Left colon (tissue), 2 donors: ENCODE data around the gene ASB4. TPM values are rescaled to one million over a fixed set of nuclear protein-coding genes. Genes with fewer than 3 reads are reported as not detected.
"Not testable (repeated sequence)": the region's sequence is repeated elsewhere in the genome, so short reads cannot be mapped to it uniquely, and the experiment has no call there.

Experiments
- ATAC-seq: fragments of 200-7000 bp; cut with Tn5 transposase; one replicate; pipeline ENCODE4 v1.9.1; 2020; ENCODE audit warnings: mild to moderate bottlenecking, moderate library complexity
- DNase-seq, 2 donors: peaks; one replicate each; pipeline ENCODE4 v3.0.0-alpha.2; 2020
- intact Hi-C, 2 donors: fragments of 100-400 bp; cut with DNase I in 1 of 2; cut with micrococcal nuclease in 1 of 2; formaldehyde crosslinking; loops; one replicate each; pipeline versions ENCODE4 v1.11.2 to v1.14.0; 2022; cut with DNase I, micrococcal nuclease
- total RNA-seq, 2 donors: library from RNA; stranded (reverse); fragmentation: NEBNext Ultra II Directional; extraction: Animal tissue kit (Norgen Biotek cat#: 25700); gene quantifications; one replicate each; pipeline ENCODE4 v1.2.1, GENCODE V29; 2021
- donor health status: DM: no; HTN: no; CAD: no.
- donor health status: DM: yes; HTN: yes; CAD: no.

Gene ASB4
- total RNA-seq, 2 donors from 2014 or later: 0.40 to 0.56 TPM

- intact Hi-C loops: loop anchor here in 1 of 2 donors (5.0 kb wide), 1 partner anchor 47 kb away; no protein-coding TSS in a partner anchor
- ATAC-seq (peak; percentile 97), DNase-seq (peak; percentile 34 to 46)
Observed at GRCh38 chr7:95545007-95545615, 59.4 kb downstream of the ASB4 start.

- intact Hi-C loops: loop anchor here in 1 of 2 donors (5.0 kb wide), 1 partner anchor 47 kb away; no protein-coding TSS in a partner anchor
- ATAC-seq: no peak
- no peak for DNase-seq
Observed at GRCh38 chr7:95545673-95546072, 59.9 kb downstream of the ASB4 start.

GRCh38 chr7:95546647-95547046, 60.9 kb downstream of the ASB4 start:
- intact Hi-C loops: loop anchor here in 1 of 2 donors (5.0 kb wide), 1 partner anchor 46 kb away; no protein-coding TSS in a partner anchor
- no peak for DNase-seq

GRCh38 chr7:95547361-95548348, 61.9 kb downstream of the ASB4 start:
- ATAC-seq (no peak), DNase-seq (no peak)
- intact Hi-C loops: loop anchor here in 1 of 2 donors (5.0 kb wide), 1 partner anchor 45 kb away; no protein-coding TSS in a partner anchor

More at GRCh38 chr7:95546647-95547046, 60.9 kb downstream of the ASB4 start:
- ATAC-seq: no peak

- DNase-seq (peak; percentile 74 to 95), ATAC-seq (peak; percentile 98)
- intact Hi-C loops: loop anchor here in 1 of 2 donors (5.0 kb wide), 1 partner anchor 42 kb away; no protein-coding TSS in a partner anchor
Observed at GRCh38 chr7:95549818-95550529, 64.2 kb downstream of the ASB4 start.

- DNase-seq (no peak), ATAC-seq (peak; percentile 32)
- intact Hi-C loops: no loop called here
Observed at GRCh38 chr7:95550546-95550945, 64.8 kb downstream of the ASB4 start.

GRCh38 chr7:95552010-95552926, 66.5 kb downstream of the ASB4 start:
- DNase-seq, intact Hi-C loops, ATAC-seq: not testable (repeated sequence)

- intact Hi-C loops: no loop called here
- no peak for DNase-seq
- no peak for ATAC-seq
Observed at GRCh38 chr7:95553939-95554338, 68.2 kb downstream of the ASB4 start.

- intact Hi-C loops: no loop called here
- DNase-seq (no peak), ATAC-seq (no peak)
Observed at GRCh38 chr7:95556777-95557176, 71.0 kb downstream of the ASB4 start.

GRCh38 chr7:95558864-95559263, 73.1 kb downstream of the ASB4 start:
- intact Hi-C loops: no loop called here
- DNase-seq: no peak
- no peak for ATAC-seq

- DNase-seq (no peak), ATAC-seq (no peak)
- intact Hi-C loops: no loop called here
Observed at GRCh38 chr7:95560674-95561073, 74.9 kb downstream of the ASB4 start.

GRCh38 chr7:95569720-95570119, 84.0 kb downstream of the ASB4 start:
- DNase-seq: no peak
- ATAC-seq: no peak

GRCh38 chr7:95577137-95577536, 91.4 kb downstream of the ASB4 start:
- intact Hi-C loops: no loop called here
- DNase-seq (no peak), ATAC-seq (no peak)

More at GRCh38 chr7:95569720-95570119, 84.0 kb downstream of the ASB4 start:
- intact Hi-C loops: no loop called here

GRCh38 chr7:95578299-95578855, 92.6 kb downstream of the ASB4 start:
- no peak for DNase-seq
- no peak for ATAC-seq
- intact Hi-C loops: no loop called here

GRCh38 chr7:95579318-95579717, 93.6 kb downstream of the ASB4 start:
- ATAC-seq: no peak
- DNase-seq: no peak
- intact Hi-C loops: no loop called here

GRCh38 chr7:95581467-95581866, 95.7 kb downstream of the ASB4 start:
- DNase-seq: no peak
- intact Hi-C loops: no loop called here
- no peak for ATAC-seq

- peak in 1 of 2 donors; percentile 29 for DNase-seq
- intact Hi-C loops: no loop called here
- no peak for ATAC-seq
Observed at GRCh38 chr7:95582578-95583293, 97.0 kb downstream of the ASB4 start.
